GM21576 (cell line): ENCODE results near the gene ZNF224.
A peak's percentile ranks its signal among the peaks of the same experiment; 100 is the strongest.

Source experiments
- ATAC-seq: cut with Tn5 transposase; IDR thresholded peaks from one replicate; pipeline ENCODE4 v1.9.1; 2021; ENCODE audit warnings: mild to moderate bottlenecking, moderate library complexity; ENCODE audit not compliant: unreplicated experiment

The ZNF224 gene

DNA sequence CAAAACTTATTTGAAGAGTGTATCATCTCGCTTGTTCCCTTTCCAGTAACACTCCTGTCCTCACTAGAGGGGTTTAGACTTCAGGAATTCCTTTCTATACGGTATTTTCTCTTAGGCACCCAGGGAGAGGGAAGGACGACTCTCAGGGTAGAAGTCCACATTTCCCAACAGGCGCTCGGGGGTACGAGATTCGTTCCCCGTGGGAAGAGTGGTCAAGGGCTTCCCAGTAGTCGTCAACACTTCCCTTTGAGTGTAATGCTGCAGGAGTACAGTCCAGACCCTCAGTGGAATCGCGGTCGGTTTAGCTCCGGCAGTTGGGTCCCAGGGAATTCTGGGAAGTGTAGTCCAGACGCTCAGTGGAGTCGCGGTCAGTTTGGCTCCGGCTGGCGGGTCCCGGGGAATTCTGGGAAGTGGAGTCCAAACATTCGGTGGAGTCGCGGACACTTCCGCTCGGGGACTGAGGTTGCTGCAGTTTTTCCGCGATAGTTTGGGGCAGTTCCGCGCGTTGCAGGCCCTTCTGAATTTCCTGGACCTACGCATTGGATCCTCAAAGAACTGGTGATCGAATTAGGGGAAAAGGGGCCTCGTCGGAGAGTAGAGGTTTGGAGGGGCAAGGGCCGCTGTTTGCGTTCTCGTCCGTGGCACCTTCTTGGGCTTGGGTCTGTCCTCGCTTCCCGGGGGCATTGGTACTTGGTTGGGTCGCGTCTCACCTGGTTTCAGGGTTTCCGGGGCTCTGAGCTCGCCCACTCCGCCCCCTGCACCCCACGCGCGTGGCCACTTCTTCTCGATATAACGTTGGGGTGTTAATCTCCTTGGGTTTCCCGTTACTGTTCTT lies at the start of gene ZNF224:
ZNF224 (plus strand) TSS at position 431 of the 835 bp plus-strand sequence. CDS start 3,513 bp downstream, outside the sequence.
- peak; percentile 86 for ATAC-seq

- ATAC-seq, result peak; percentile 17
These were observed 43.2 kb upstream of the ZNF224 start for GRCh38 chr19:44050740-44051649.

- ATAC-seq, result peak; percentile 55
These were observed 42.3 kb upstream of the ZNF224 start, which contains the start of gene ZNF223 for GRCh38 chr19:44051650-44052402. Gene ZNF223 (plus strand): TSS chr19:44052036. CDS start chr19:44055177, 3,141 bp downstream.

- no peak for ATAC-seq
These were observed 38.3 kb upstream of the ZNF224 start for GRCh38 chr19:44055870-44056269.

DNA sequence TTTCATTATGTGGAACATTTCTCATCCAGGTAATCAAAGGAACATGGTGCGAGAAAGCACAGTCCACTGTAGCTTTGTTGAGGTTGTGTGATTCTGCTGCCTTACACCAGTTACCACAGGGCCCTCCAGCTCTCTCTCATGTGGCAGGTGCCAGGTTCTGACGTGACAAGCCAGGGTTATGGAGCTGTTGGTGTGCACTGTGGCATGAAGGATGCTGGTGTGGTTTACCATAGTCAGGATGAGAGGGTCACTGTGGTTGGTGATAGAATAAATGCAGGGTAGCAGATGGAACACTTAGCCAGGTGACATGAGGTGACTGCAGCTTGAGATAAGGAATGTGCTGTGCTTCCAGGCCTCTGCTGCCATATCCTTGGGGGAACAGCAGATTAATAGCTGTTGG lies 34.9 kb upstream of the ZNF224 start:
- no peak for ATAC-seq

- no peak for ATAC-seq
These were observed 33.1 kb upstream of the ZNF224 start for GRCh38 chr19:44061038-44061437.

DNA sequence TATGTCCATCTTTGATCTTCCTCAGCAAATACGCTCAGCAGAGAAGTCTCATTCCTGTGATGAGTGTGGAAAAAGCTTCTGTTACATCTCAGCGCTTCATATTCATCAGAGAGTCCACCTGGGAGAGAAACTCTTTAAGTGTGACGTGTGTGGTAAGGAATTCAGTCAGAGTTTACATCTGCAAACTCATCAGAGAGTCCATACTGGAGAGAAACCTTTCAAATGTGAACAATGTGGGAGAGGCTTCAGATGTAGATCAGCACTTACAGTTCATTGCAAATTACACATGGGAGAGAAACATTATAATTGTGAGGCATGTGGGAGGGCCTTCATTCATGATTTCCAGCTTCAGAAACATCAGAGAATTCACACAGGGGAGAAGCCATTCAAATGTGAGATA lies 27.9 kb upstream of the ZNF224 start:
- no peak for ATAC-seq

DNA sequence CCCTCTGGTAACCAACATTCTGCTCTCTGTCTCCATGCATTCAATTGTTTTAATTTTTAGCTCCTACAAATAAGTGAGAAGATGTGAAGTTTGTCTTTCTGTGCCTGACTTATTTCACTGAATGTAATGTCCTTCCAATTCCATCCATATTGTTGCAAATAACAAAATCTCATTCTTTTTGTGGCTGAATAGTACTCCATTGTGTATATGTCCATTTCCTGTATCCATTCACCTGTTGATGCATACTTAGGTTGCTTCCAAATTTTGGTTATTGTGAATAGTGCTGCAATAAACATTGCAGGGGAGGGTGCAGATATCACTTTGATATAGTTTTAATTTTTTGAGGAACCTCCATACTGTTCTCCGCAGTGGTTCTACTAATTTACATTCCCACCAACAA lies 24.7 kb upstream of the ZNF224 start:
- ATAC-seq, result no peak

DNA sequence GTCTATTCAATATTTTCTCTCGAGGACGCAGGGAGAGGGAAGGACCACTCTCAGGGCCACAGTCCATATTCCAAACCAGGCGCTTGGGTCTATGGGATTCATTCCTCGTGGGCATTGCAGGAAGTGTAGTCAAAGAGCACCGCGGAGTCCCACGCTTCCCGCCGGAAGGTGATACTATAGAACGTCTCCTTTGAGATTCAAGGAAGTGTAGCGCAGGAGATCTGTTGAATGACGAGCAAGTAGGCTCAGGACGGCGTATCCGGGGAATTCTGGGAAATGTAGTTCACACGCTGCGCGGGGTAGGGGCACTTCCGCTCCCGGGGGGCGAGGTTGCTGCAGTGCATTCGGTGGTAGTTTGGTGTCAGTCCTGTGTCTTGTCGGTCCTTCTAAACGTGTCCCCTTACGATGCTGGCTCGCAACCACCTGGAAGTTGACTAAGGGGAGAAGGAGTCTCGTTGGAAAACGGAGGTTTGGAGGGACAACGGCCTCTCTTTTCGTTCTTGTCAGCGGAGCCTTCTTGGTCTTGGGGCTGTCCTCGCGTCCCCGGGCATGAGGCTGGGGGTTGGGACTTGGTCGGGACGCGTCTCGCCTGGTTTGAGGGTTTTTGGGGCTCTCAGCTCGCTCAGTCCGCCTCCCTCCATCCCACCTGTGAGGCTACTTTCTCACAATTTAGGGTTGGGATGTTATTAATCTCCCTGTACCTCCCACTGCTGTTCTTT lies 22.2 kb upstream of the ZNF224 start, which contains the start of gene ZNF284:
ZNF284 (plus strand) TSS at position 336 of the 719 bp plus-strand sequence. CDS start 4,231 bp downstream, outside the sequence.
- ATAC-seq, result peak; percentile 89

DNA sequence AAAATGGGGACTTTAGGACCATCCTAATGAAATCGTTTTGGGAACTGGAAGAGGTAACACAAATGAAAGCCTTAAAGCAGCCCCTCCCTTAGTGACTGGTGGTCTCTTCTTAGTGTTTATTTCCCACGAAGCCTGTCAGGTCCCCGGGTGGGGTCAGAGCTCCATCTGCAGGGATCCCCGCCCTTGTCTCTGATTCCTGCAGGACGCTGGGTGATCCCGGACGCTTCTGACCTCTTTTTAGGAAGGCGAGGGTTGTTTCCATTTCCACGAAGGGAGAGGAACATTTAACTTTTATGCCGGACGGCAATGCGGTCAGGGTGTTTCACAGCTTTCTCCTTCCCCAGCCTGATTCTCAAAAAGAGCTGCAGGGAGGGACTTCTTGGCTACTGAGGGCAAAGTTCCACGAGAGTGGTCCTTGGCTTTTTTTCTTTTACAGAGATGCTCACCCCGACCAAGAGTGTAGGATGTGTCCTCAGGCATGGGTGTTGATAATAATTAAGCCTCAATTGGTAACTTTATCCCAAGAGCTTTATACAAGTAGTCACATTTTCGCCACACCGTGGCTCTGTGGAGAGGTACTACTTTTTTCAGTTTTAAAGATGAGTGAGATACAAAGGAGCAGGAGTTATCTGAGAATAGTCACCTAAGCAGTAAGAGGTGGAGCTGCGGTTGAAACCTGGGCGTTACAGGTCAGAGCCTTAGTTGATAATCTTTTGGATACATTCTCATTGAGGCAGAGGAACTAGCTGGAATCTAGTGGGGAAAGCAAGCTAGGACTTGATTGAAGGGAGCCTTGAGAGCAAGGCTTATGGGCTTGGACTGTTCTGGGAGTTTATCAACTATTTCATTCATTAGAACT lies 21.4 kb upstream of the ZNF224 start:
- no peak for ATAC-seq

DNA sequence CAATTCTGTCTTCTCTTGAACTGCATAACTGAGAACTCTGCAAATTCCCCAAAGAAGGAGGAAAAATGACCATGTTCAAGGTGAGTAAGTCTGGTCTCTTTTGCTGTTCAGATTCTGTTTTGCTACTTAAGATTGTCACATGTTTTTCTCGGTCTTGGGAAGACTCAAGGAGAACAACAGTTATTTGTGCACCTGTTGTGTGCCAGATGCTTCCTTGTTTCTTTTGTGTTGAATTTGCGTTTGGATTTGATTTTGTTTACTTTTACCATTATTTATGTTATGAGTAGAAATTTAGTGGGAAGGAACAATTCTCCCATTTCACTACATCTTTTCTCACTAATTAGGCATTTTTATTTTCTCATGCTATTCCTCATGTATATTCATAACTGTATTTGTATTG lies 17.8 kb upstream of the ZNF224 start:
- no peak for ATAC-seq

GRCh38 chr19:44092108-44092507 lies 2.1 kb upstream of the ZNF224 start:
- ATAC-seq, result no peak

- ATAC-seq, result no peak
These were observed 13.6 kb downstream of the ZNF224 start for GRCh38 chr19:44107751-44108150.

- ATAC-seq, result no peak
These were observed 15.3 kb downstream of the ZNF224 start for GRCh38 chr19:44109458-44109857.

DNA sequence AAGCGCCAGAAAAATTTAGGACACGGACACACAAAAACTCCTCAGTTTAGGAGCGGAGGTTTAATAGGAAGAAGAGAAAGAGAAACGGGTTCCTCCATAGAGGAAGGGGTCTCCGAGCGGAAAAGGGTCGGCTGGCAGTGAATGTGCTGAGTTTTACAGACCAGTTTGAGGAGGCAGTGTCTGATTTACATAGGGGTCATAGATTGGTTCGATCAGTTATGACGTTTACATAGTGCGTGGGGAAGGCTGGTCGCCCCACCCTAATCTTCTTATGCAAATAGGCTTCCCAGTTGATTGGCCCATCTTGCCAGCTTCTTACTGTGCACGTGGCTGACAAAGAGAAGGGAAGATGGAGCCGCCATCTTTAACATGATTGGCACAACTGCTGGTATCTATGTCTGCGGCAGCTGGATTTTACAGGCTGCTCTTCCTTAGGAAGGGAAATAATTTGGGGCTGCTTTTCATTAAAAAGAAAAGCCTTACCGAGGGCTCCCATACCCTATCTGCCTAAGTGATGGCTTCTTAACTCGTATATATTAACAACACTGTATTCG lies 17.8 kb downstream of the ZNF224 start:
- no peak for ATAC-seq

DNA sequence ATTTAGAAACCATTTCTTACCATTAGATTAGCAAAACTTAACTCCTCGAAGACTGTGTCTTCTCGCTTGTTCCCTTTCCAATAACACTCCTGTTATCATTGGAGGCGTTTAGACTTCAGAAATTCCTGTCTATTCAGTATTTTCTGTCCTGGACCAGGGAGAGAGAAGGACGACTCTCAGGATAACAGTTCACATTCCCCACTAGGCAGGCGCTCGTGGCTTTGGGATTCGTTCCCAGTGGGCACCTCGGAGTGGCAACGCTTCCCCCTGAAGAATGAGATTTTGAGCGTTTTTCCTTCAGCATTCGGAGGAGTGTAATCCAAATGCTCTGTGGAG lies 18.6 kb downstream of the ZNF224 start:
- no peak for ATAC-seq

DNA sequence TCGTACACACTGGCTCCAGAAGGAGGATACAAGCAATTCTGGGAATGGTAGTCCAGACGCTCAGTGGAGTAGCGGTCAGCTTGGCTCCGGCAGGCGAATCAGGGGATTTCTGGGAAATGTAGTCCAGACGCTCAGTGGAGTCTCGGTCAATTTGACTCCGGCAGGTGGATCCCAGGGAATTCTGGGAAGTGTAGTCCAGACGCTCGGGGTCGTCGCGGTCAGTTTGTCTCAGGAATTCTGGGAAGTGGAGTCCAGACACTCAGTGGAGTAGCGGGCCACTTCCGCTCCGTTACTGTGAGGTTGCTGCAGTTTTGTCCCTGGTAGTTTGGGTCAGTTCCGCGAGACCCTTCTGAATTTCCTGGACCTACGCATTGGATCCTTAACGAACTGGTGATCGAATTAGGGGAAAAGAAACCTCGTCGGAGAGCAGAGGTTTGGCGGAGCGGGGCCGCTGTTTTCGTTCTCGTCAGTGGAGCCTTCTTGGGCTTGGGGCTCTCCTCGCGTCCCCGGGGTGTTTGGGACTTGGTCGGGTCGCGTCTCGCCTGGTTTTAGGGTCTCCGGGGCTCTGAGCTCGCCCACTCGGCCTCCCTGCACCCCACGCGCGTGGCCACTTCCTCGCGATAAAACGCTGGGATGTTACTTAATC lies 19.1 kb downstream of the ZNF224 start, which contains the start of gene ZNF225:
ZNF225 (plus strand) TSS at position 262 of the 646 bp plus-strand sequence. CDS start 2,429 bp downstream, outside the sequence.
- ATAC-seq, result peak; percentile 90

GRCh38 chr19:44113784-44114390 lies 19.7 kb downstream of the ZNF224 start:
- no peak for ATAC-seq
